DND-41 (cell line): ENCODE measurements around the gene NOS1.
"Not testable (repeated sequence)": the region's sequence is repeated elsewhere in the genome, so short reads cannot be mapped to it uniquely, and the experiment has no call there.

Experiments
- ATAC-seq: fragments of 200-7000 bp; cut with Tn5 transposase; 3 replicates; pipeline ENCODE4 v1.9.1; 2021; ENCODE audit warnings: low read depth; ENCODE audit not compliant: insufficient read depth
- DNase-seq: peaks from one replicate; pipeline ENCODE4 v3.0.0-alpha.2; 2020
- H2AFZ ChIP-seq: 2 replicates; pipeline ENCODE4 v1.6.0; 2012; ENCODE audit warnings: low read depth, low read length
- H3K27ac ChIP-seq: 2 replicates; pipeline ENCODE4 v1.5.1; 2012; ENCODE audit warnings: low read length, inconsistent platforms
- H3K27me3 ChIP-seq: fragments of 200-600 bp; sonication (generic); 2 replicates; pipeline ENCODE4 v1.6.0; 2012; ENCODE audit warnings: low read length, mild to moderate bottlenecking, inconsistent platforms; ENCODE audit not compliant: insufficient read depth, poor library complexity
- H3K36me3 ChIP-seq: 2 replicates; pipeline ENCODE4 v1.5.1; 2012; ENCODE audit warnings: low read length, inconsistent platforms; ENCODE audit not compliant: insufficient read depth
- H3K4me1 ChIP-seq: 2 replicates; pipeline ENCODE4 v1.5.1; 2012; ENCODE audit warnings: mild to moderate bottlenecking, low read length; ENCODE audit not compliant: insufficient read depth
- H3K4me2 ChIP-seq: 2 replicates; pipeline ENCODE4 v1.6.0; 2012; ENCODE audit warnings: mild to moderate bottlenecking, moderate library complexity, low read length, inconsistent platforms; ENCODE audit not compliant: insufficient read depth
- H3K4me3 ChIP-seq, 2 experiments: fragments of 200-600 bp in 1 of 2; shearing (Covaris generic) in 1 of 2; 2 replicates each; pipeline ENCODE4 v1.5.1; 2012 to 2016; ENCODE audit warnings: inconsistent platforms in 2 of 2, low read length in 2 of 2, mild to moderate bottlenecking in 2 of 2, low read depth in 1 of 2, moderate library complexity in 1 of 2
- H3K79me2 ChIP-seq: 2 replicates; pipeline ENCODE4 v1.6.0; 2012; ENCODE audit warnings: low read length, inconsistent platforms; ENCODE audit not compliant: insufficient read depth
- H3K9ac ChIP-seq: 2 replicates; pipeline ENCODE4 v1.6.0; 2012; ENCODE audit warnings: low read depth, mild to moderate bottlenecking, inconsistent platforms, low read length, moderate library complexity
- H3K9me3 ChIP-seq: 2 replicates; pipeline ENCODE4 v1.5.1; 2012; ENCODE audit warnings: low read length, moderate library complexity, mild to moderate bottlenecking, inconsistent platforms; ENCODE audit not compliant: insufficient read depth, severe bottlenecking
- H4K20me1 ChIP-seq: 2 replicates; pipeline ENCODE4 v1.6.0; 2012; ENCODE audit warnings: low read length; ENCODE audit not compliant: insufficient read depth
- EZH2 ChIP-seq: IDR thresholded peaks from 3 replicates; pipeline ENCODE4 v1.6.1; 2012; ENCODE audit warnings: borderline replicate concordance, low read depth, mild to moderate bottlenecking, moderate library complexity, low read length, inconsistent platforms; ENCODE audit not compliant: severe bottlenecking
- TF ChIP-seq, protein P1 (sequence below): IDR thresholded peaks from 2 replicates; pipeline ENCODE4 v1.5.1; 2012; ENCODE audit warnings: borderline replicate concordance, low read length, moderate library complexity, mild to moderate bottlenecking; ENCODE audit not compliant: poor library complexity, severe bottlenecking; ENCODE audit errors: extremely low read depth

NOS1 gene

GRCh38 chr12:117227000-117227653 lies 134.3 kb downstream of the NOS1 start:
- no peak for TF ChIP-seq EZH2
- TF ChIP-seq, protein P1, sequence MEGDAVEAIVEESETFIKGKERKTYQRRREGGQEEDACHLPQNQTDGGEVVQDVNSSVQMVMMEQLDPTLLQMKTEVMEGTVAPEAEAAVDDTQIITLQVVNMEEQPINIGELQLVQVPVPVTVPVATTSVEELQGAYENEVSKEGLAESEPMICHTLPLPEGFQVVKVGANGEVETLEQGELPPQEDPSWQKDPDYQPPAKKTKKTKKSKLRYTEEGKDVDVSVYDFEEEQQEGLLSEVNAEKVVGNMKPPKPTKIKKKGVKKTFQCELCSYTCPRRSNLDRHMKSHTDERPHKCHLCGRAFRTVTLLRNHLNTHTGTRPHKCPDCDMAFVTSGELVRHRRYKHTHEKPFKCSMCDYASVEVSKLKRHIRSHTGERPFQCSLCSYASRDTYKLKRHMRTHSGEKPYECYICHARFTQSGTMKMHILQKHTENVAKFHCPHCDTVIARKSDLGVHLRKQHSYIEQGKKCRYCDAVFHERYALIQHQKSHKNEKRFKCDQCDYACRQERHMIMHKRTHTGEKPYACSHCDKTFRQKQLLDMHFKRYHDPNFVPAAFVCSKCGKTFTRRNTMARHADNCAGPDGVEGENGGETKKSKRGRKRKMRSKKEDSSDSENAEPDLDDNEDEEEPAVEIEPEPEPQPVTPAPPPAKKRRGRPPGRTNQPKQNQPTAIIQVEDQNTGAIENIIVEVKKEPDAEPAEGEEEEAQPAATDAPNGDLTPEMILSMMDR, result no peak
- no peak overlapping the region for H3K27ac ChIP-seq
- ATAC-seq (no peak), DNase-seq (no peak)
- no peaks in the 10 kb centered on the region for H3K36me3 ChIP-seq
- H3K4me2 ChIP-seq, result no peak overlapping the region
- no peaks in the 10 kb centered on the region for H3K4me1 ChIP-seq
- no peaks in the 10 kb centered on the region for H4K20me1 ChIP-seq
- no peak overlapping the region for H2AFZ ChIP-seq
- H3K9ac ChIP-seq, result no peak overlapping the region
- no peaks in the 10 kb centered on the region for H3K79me2 ChIP-seq
- H3K9me3 ChIP-seq, result no peaks in the 10 kb centered on the region
- H3K27me3 ChIP-seq, result no peaks in the 10 kb centered on the region
- no peak overlapping the region for H3K4me3 ChIP-seq

DNA sequence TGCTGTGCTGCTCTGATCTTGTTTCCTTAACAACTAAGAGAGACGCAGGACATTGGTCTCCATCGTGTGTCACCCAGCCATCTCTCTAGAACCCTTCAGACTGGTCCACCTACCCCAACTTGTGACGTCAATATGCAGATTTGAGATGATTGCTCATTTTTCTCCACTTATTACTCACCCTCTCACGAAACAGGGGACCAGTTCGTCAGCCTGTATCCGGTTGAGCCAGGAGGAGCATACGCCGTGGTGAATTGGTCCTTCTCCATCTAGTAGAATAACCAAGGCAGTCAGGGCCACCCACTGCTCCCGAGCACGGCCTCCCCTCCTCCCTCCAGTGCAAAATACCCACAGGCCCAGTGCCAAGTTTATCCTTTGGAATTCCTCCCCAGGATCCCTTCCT lies 134.9 kb downstream of the NOS1 start:
- H3K27me3 ChIP-seq, result no peaks in the 10 kb centered on the region
- H3K27ac ChIP-seq, result no peak overlapping the region
- no peak for TF ChIP-seq EZH2
- TF ChIP-seq, protein P1, result no peak
- H3K4me2 ChIP-seq, result no peak overlapping the region
- H3K9ac ChIP-seq, result no peak overlapping the region
- H3K9me3 ChIP-seq, result no peaks in the 10 kb centered on the region
- no peak overlapping the region for H3K4me3 ChIP-seq
- no peak overlapping the region for H2AFZ ChIP-seq
- no peaks in the 10 kb centered on the region for H3K79me2 ChIP-seq
- no peak for DNase-seq
- no peak for ATAC-seq
- H4K20me1 ChIP-seq, result no peaks in the 10 kb centered on the region
- no peaks in the 10 kb centered on the region for H3K4me1 ChIP-seq
- H3K36me3 ChIP-seq, result no peaks in the 10 kb centered on the region

GRCh38 chr12:117225179-117225578 lies 136.2 kb downstream of the NOS1 start:
- Histone ChIP-seq H3K27me3 (no peaks in the 10 kb centered on the region), H4K20me1 (no peaks in the 10 kb centered on the region), H3K4me3 (no peak overlapping the region), H3K4me2 (no peak overlapping the region), H3K27ac (no peak overlapping the region), H3K9ac (no peak overlapping the region), H3K9me3 (no peaks in the 10 kb centered on the region), H3K36me3 (no peaks in the 10 kb centered on the region), H3K79me2 (no peaks in the 10 kb centered on the region), H3K4me1 (no peaks in the 10 kb centered on the region), H2AFZ (no peak overlapping the region)
- TF ChIP-seq EZH2, result no peak
- TF ChIP-seq, protein P1, result no peak
- ATAC-seq (no peak), DNase-seq (no peak)

DNA sequence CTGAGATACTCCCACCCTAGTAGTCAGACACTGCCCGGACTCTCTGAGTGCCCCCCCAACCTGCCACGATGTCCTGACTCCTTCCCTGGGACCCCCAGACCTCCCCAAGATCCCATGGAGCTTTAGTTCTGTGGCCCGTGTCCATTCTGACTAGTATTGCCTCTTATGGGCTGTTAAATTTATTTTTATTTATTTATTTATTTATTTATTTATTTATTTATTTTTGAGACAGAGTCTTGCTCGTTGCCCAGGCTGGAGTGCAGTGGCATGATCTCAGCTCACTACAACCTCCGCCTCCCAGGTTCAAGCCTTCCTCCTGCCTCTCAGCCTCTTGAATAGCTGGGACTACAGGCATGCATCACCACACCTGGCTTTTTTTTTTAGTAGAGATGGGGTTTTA lies 140.5 kb downstream of the NOS1 start:
- not testable (repeated sequence) for H3K36me3 ChIP-seq, H2AFZ ChIP-seq, H3K79me2 ChIP-seq, H3K4me3 ChIP-seq, H3K27ac ChIP-seq, H3K4me2 ChIP-seq, H4K20me1 ChIP-seq, ATAC-seq, DNase-seq, H3K9me3 ChIP-seq, H3K4me1 ChIP-seq, H3K27me3 ChIP-seq, H3K9ac ChIP-seq
